VCaP (cell line): Measurements from ENCODE around the gene MMP1.
"Not testable (repeated sequence)": the region's sequence is repeated elsewhere in the genome, so short reads cannot be mapped to it uniquely, and the experiment has no call there.

Source experiments
- H3K27ac ChIP-seq: fragments of 450-650 bp; 2 replicates; pipeline ENCODE4 v1.5.1; 2017
- TF ChIP-seq, protein P1 (sequence below): fragments of 450-650 bp; conservative IDR thresholded peaks from 2 replicates; pipeline ENCODE4 v1.5.1; 2017; ENCODE audit warnings: mild to moderate bottlenecking, moderate library complexity

Gene MMP1

DNA sequence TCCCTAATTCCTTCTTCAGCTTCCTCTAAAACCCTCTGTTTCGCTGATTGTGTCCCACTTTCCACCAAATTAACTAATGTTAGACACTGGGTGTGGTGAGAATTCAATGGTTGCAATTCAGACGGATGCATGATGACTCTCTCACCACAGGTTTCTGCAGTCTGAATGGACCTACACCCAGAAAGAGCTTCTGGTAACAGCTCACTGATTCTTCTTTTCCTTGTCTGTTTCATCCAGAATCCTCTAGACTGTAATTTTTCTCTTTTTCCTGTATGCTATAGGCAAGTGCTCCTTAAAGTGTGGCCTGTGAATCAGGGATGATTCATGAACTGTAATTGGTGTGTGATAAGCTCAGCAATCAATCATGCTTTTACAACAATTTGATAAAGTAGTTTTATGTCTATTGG is 35.6 kb downstream of the MMP1 start:
- H3K27ac ChIP-seq: no peak overlapping the region
- TF ChIP-seq, protein P1, sequence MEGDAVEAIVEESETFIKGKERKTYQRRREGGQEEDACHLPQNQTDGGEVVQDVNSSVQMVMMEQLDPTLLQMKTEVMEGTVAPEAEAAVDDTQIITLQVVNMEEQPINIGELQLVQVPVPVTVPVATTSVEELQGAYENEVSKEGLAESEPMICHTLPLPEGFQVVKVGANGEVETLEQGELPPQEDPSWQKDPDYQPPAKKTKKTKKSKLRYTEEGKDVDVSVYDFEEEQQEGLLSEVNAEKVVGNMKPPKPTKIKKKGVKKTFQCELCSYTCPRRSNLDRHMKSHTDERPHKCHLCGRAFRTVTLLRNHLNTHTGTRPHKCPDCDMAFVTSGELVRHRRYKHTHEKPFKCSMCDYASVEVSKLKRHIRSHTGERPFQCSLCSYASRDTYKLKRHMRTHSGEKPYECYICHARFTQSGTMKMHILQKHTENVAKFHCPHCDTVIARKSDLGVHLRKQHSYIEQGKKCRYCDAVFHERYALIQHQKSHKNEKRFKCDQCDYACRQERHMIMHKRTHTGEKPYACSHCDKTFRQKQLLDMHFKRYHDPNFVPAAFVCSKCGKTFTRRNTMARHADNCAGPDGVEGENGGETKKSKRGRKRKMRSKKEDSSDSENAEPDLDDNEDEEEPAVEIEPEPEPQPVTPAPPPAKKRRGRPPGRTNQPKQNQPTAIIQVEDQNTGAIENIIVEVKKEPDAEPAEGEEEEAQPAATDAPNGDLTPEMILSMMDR: no peak

DNA sequence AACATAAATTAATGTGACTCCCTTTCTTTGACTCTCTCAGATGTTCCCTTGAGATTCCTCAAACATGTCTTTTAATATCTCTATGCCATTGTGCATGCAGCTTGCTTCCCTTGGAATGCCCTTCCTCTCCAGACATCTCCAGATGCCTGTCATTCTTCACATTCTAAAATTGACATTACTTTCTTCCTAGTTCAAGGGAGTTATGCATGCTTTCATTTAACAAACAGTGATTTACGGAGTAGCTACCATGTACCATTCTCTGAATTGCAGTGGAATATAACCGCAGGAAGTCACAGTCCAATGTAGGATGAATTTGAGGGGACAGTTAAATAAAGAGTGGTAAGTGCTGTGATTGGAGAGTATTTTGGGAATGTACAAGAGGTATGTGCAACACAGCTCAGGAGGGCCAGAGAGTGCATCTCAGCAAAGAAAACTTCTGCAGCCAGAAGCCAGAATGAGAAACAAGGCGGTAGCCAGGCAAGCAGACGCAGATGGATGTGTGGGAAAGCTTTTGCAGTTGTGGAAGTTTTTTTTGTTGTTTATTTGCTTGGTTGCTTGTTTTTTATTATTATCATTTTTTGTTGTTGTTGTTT is 36.2 kb downstream of the MMP1 start:
- no peak overlapping the region for H3K27ac ChIP-seq
- TF ChIP-seq, protein P1: no peak

DNA sequence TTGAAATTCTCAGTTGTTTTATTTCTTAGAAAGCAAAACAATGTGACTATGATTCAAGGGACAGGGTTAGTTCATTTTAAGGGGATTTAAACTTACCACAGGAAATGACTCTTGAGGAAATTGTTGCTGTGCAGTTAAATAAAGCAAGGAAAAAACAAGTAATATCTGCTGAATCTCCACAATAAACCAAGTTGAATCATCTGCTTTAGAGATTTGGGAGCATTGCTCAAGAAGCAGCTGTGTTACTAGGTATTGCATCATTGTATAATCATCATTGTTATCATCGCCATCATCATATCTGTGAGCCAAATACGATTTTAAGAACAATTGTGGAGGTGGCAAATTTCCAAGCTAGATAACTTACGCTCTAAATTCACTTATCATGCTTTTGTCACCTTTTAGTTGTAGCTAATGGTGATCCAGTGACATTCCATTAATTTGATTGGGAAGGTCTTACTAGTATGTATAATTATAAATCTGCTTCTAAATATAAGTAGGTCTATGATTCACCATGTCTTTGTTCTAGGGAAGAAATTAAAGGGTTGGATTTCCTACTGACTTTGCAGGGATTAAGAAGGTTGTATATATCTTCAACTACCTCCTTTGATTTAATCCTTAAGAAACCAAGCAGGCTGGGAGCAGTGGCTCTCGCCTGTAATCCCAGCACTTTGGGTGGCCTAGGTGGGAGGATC is 37.5 kb downstream of the MMP1 start:
- no peak overlapping the region for H3K27ac ChIP-seq
- TF ChIP-seq, protein P1: no peak

DNA sequence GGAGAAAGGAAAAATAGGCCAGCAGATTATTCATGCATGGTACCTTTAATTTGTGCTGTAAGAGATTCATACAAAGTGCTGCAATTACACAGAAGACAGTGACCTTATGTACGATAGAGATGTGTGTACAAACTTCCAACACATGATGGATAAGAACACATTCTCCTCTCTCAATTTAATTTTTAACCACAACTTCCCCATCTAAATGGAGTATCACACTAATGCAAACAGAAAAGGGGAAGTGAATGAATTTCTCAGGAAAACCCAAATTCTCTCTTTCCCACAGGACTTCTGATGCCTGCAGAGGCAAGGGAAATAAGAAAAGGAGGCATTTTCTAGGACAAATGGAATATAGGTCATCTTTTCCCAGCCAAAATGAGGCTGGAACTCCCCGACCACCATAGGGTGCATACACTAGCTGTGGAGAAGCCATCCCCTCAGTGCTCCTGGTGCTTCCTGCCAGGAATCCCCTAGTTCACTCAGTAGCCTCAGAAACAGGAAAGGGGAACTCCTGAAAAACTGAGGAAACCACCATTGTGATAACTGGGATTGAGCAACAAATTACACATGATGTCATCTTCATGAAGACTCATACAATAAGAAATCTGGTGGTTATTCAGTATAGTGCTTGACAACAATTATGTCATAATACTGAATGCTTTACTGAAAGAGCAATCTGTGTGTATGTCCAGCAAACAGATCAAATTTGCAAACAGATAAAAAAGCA is 40.0 kb downstream of the MMP1 start:
- TF ChIP-seq, protein P1: no peak
- H3K27ac ChIP-seq: no peak overlapping the region

DNA sequence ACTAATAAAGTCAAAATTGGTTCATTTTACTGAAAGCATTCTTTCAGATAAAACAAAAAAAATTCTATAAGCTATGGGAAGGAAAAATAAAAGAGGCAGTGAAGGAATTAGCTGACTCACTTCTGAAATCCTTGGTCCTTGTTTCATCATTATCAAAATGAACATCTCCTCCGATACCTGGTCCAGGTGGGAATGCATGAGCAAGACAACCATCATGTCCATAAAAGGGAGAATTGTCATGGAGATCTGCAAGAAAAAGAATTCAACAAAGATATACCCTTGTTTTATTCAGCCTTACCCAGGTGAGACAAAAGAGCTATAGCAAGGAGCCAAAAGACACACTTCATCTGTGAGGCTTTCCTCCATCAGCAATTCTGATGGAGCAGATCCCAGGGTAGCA is 44.7 kb downstream of the MMP1 start:
- no peak overlapping the region for H3K27ac ChIP-seq
- TF ChIP-seq, protein P1: no peak

DNA sequence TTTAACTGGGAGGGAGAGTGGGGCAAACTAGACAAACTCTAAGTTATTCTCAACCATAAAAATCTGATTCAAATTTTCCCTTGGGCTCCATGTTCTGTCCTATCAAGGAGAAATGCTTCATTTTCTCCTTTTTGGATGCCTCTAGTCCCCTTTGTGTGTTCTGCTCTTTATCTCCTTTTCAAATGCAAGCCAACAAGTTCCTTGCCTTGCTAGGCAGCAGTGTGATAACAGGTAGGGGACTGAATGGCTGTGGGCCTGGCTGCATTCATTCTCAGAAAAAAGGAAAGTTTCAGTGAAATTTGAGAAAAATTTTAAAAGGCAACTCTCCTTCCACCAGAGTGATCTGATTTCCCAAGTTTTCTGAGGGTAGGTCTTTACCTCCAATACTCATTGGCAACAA is 46.3 kb downstream of the MMP1 start:
- TF ChIP-seq, protein P1: no peak
- no peak overlapping the region for H3K27ac ChIP-seq

DNA sequence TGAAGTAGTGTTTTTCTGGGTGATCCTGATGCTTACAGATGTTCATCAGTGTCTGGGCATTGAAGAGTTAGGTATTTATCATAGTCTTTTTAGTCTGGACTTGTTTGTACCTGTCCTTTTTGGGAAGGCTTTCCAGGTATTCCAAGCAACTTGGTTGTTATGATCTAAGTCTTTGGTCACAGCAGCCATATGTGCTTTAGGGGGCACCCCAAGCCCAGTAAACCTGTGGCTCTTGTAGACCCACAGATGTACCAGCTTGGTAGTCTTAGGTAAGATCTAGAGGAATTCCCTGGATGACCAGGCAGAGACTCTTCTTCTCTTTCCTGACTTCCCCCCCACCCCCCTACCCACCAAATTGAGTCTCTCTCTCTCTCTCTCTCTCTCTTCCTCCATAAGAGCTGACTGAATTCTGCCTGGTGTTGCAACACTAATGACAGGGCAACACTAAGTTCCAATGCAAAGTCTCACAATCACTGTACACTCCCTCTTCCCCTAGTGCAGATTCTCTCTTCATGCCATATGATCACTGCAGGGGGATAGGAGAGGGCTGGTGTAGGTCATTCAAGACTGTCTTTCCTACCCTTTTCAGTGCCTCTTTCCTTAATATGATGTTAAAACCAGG is 48.7 kb downstream of the MMP1 start:
- TF ChIP-seq, protein P1: no peak
- no peak overlapping the region for H3K27ac ChIP-seq

DNA sequence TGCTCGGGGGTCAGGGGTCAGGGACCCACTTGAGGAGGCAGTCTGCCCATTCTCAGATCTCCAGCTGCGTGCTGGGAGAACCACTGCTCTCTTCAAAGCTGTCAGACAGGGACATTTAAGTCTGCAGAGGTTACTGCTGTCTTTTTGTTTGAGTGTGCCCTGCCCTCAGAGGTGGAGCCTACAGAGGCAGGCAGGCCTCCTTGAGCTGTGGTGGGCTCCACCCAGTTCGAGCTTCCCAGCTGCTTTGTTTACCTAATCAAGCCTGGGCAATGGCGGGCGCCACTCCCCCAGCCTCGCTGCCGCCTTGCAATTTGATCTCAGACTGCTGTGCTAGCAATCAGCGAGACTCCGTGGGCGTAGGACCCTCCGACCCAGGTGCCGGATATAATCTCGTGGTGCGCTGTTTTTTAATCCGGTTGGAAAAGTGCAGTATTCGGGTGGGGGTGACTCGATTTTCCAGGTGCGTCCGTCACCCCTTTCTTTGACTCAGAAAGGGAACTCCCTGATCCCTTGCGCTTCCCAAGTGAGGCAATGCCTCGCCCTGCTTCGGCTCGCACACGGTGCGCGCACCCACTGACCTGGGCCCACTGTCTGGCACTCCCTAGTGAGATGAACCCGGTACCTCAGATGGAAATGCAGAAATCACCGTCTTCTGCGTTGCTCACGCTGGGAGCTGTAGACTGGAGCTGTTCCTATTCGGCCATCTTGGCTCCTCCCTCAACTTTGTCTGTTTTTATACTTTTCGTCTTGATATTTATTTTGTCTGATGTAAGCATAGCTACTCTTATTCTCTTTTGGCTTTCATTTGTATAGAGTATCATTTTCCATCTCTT is 51.0 kb downstream of the MMP1 start:
- not testable (repeated sequence) for H3K27ac ChIP-seq
